Thoracic aorta (tissue), 2 donors: Measurements from ENCODE around the gene CD163. TPM values are rescaled to one million over a fixed set of nuclear protein-coding genes. Genes with fewer than 3 reads are reported as not detected.

Source experiments
- ATAC-seq: fragments of 150-250 bp; one replicate; pipeline ENCODE4 v1.8.0; 2017; ENCODE audit warnings: low read depth; ENCODE audit not compliant: insufficient number of reproducible peaks, low FRiP score
- DNase-seq: peaks from one replicate; pipeline ENCODE4 v3.0.0-alpha.2; 2020; ENCODE audit warnings: low spot score
- H3K27ac ChIP-seq, 2 donors: fragments of 200-600 bp; sonication (generic); 1 replicate in 1 of 2; 2 replicates in 1 of 2; pipeline ENCODE4 v1.5.1; 2016; ENCODE audit warnings: mild to moderate bottlenecking in 2 of 2, moderate library complexity in 2 of 2
- H3K27me3 ChIP-seq: fragments of 200-600 bp; sonication (generic); replicated peaks from 2 replicates; pipeline ENCODE4 v1.6.0; 2016; ENCODE audit warnings: mild to moderate bottlenecking; ENCODE audit not compliant: insufficient read depth
- H3K36me3 ChIP-seq: fragments of 200-600 bp; sonication (generic); one replicate; pipeline ENCODE4 v1.5.1; 2016
- H3K4me1 ChIP-seq, 2 donors: fragments of 200-600 bp; sonication (generic); 1 replicate in 1 of 2; 2 replicates in 1 of 2; pipeline versions ENCODE4 v1.5.1 to v1.6.0; 2016; ENCODE audit warnings: low read depth in 2 of 2, mild to moderate bottlenecking in 1 of 2; ENCODE audit not compliant: control insufficient read depth in 1 of 2
- H3K4me3 ChIP-seq: fragments of 200-600 bp; sonication (generic); 2 replicates; pipeline ENCODE4 v1.5.1; 2016; ENCODE audit warnings: mild to moderate bottlenecking
- H3K9me3 ChIP-seq: fragments of 200-600 bp; sonication (generic); 2 replicates; pipeline ENCODE4 v1.5.1; 2016
- total RNA-seq, 2 donors: library from RNA; depleted of rRNA; stranded (reverse); fragments of >200 nt; gene quantifications; one replicate each; pipeline versions ENCODE4 v1.1.0 to v1.2.3, GENCODE V29; 2016
- TF ChIP-seq, protein P1 (sequence below): fragments of 200-600 bp; sonication (generic); IDR thresholded peaks from one replicate; pipeline ENCODE4 v1.5.1; 2019; ENCODE audit warnings: antibody characterized with exemption

Gene CD163
- total RNA-seq, 2 donors from 2014 or later, result 341 to 464 TPM

DNA sequence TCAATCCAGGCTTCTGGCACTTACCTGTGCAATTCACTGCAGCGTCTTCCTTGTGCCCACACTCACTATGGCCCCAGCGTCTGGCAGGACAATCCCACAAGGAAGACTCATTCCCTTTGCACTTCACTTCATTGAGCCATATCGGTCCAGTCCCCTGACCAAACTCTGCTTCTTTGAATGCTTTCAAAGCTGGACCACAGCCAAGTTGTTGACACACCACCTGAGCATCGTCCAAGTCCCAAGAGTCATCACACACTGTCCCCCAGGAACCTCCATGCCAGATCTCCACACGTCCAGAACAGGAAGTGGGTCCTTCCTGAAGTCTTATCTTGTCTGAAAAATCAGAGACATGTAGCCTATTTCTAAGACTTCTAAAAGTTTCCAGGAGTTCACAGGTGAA is 20.2 kb downstream of the CD163 start:
- no peaks in the 10 kb centered on the region for H3K4me1 ChIP-seq
- no peak overlapping the region for H3K27ac ChIP-seq
- TF ChIP-seq, protein P1, sequence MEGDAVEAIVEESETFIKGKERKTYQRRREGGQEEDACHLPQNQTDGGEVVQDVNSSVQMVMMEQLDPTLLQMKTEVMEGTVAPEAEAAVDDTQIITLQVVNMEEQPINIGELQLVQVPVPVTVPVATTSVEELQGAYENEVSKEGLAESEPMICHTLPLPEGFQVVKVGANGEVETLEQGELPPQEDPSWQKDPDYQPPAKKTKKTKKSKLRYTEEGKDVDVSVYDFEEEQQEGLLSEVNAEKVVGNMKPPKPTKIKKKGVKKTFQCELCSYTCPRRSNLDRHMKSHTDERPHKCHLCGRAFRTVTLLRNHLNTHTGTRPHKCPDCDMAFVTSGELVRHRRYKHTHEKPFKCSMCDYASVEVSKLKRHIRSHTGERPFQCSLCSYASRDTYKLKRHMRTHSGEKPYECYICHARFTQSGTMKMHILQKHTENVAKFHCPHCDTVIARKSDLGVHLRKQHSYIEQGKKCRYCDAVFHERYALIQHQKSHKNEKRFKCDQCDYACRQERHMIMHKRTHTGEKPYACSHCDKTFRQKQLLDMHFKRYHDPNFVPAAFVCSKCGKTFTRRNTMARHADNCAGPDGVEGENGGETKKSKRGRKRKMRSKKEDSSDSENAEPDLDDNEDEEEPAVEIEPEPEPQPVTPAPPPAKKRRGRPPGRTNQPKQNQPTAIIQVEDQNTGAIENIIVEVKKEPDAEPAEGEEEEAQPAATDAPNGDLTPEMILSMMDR, result no peak
- no peaks in the 10 kb centered on the region for H3K27me3 ChIP-seq
- ATAC-seq (no peak), DNase-seq (no peak)
- no peaks in the 10 kb centered on the region for H3K9me3 ChIP-seq
- no peak overlapping the region for H3K4me3 ChIP-seq
- H3K36me3 ChIP-seq, result no peaks in the 10 kb centered on the region

DNA sequence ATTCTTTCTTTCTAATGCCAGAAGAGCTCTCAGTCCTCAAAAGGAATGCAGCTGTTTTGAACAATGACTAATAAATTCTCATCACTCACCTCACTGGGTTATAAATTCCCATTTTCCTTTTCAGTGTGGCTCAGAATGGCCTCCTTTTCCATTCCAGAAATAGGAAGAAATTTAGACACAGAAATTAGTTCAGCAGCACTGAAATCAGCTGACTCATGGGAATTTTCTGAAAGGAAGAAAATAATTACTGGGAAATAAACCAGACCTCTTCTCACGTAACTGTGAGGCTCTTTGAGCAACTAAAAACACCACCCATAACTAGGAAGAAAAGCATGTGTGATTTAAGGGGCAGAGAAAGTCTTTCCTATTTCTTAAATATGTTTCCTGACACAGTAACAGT is 23.8 kb downstream of the CD163 start:
- no peaks in the 10 kb centered on the region for H3K4me1 ChIP-seq
- no peak for ATAC-seq
- TF ChIP-seq, protein P1, result no peak
- no peaks in the 10 kb centered on the region for H3K36me3 ChIP-seq
- DNase-seq, result no peak
- H3K27me3 ChIP-seq, result no peaks in the 10 kb centered on the region
- H3K9me3 ChIP-seq, result no peaks in the 10 kb centered on the region
- H3K27ac ChIP-seq, result no peak overlapping the region
- no peak overlapping the region for H3K4me3 ChIP-seq

DNA sequence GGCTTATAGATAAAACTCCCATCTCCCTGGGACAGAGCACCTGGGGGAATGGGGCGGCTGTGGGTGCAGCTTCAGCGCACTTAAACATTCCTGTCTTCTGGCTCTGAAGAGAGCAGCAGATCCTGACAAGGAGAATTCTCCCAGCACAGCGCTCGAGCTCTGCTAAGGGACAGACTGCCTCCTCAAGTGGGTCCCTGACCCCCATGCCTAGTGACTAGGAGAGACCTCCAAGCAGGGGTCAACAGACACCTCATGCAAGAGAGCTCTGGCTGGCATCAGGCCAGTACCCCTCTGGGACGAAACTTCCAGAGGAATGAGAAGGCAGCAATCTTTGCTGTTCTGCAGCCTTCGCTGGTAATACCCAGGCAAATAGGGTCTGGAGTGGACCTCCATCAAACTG is 31.5 kb downstream of the CD163 start:
- ATAC-seq (no peak), DNase-seq (no peak)
- H3K4me1 ChIP-seq, result no peaks in the 10 kb centered on the region
- H3K4me3 ChIP-seq, result no peak overlapping the region
- H3K9me3 ChIP-seq, result no peaks in the 10 kb centered on the region
- TF ChIP-seq, protein P1, result no peak
- no peak overlapping the region for H3K27ac ChIP-seq
- no peaks in the 10 kb centered on the region for H3K27me3 ChIP-seq
- no peaks in the 10 kb centered on the region for H3K36me3 ChIP-seq

DNA sequence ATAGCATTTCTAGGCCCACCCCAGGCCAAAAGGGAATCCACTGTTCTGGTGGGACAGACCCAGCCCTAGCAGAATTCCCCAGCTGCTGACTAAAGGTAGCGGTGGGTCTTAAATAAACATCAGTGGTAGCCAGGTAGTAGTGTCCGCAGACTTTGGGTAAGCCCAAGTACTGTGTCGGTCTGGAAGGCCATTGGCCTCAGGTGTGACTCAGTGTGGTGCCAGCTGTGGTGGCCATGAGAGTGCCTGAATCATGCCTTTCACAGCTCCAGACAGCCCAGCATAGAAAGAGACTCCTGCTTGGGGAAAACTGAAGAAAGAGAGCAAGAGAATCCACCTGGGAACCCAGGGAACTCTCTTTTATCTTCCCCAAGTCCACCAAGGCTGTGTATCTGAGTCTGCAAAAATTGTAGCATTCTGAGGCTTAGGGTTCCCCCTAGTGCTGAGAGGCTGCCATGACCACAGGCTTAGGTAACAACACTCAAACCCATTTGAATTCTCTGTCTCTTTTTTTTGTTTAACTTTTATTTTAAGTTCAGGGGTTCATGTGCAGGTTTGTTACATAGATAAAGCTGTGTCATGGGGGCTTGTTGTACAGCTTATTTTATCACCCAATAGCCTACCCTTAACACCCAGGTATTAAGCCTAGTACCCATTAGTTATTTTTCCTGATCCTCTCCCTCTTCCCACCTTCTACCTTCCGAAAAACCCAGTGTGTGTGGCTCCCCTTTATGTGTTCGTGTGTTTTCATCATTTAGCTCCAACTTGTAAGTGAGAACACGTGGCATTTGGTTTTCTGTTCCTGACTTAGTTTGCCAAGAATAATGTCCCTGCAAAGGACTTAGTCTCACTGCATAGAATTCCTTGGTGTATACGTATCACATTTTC is 43.0 kb downstream of the CD163 start:
- DNase-seq (no peak), ATAC-seq (no peak)
- no peak overlapping the region for H3K4me3 ChIP-seq
- TF ChIP-seq, protein P1, result peak; percentile 62
- H3K9me3 ChIP-seq, result no peaks in the 10 kb centered on the region
- H3K4me1 ChIP-seq, result no peaks in the 10 kb centered on the region
- H3K36me3 ChIP-seq, result no peaks in the 10 kb centered on the region
- H3K27ac ChIP-seq, result no peak overlapping the region
- H3K27me3 ChIP-seq, result no peaks in the 10 kb centered on the region

DNA sequence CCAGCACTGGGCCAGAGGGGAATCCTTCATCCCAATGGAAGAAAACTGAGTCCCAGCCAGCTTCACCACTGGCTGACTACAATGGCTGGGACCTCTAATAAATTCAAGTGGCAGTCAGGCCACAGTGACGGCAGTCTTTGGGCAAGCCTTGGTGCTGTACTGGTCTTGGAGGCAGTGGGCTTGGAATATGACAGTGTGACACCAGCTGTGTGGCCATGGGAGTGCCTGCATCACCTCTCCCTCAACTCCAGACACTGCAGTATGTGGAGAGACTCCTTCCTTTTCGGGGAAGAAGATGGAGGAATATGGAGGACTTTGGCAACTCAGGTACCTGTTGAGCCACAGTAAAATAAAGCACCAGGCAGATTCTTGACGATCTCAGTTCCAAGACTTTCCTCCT is 43.6 kb downstream of the CD163 start:
- no peak for ATAC-seq
- no peaks in the 10 kb centered on the region for H3K36me3 ChIP-seq
- TF ChIP-seq, protein P1, result no peak
- H3K4me3 ChIP-seq, result no peak overlapping the region
- H3K27me3 ChIP-seq, result no peaks in the 10 kb centered on the region
- no peak overlapping the region for H3K27ac ChIP-seq
- no peaks in the 10 kb centered on the region for H3K9me3 ChIP-seq
- H3K4me1 ChIP-seq, result no peaks in the 10 kb centered on the region
- DNase-seq, result no peak
